GM19468 (cell line): ENCODE results near the gene PAPLN.
"Not testable (repeated sequence)": the region's sequence is repeated elsewhere in the genome, so short reads cannot be mapped to it uniquely, and the experiment has no call there.

Source experiments
- ATAC-seq: cut with Tn5 transposase; IDR thresholded peaks from one replicate; pipeline ENCODE4 v1.9.1; 2021; ENCODE audit warnings: mild to moderate bottlenecking, moderate library complexity, moderate number of reproducible peaks; ENCODE audit not compliant: unreplicated experiment; ENCODE audit errors: extremely low read depth

The PAPLN gene, protein sequence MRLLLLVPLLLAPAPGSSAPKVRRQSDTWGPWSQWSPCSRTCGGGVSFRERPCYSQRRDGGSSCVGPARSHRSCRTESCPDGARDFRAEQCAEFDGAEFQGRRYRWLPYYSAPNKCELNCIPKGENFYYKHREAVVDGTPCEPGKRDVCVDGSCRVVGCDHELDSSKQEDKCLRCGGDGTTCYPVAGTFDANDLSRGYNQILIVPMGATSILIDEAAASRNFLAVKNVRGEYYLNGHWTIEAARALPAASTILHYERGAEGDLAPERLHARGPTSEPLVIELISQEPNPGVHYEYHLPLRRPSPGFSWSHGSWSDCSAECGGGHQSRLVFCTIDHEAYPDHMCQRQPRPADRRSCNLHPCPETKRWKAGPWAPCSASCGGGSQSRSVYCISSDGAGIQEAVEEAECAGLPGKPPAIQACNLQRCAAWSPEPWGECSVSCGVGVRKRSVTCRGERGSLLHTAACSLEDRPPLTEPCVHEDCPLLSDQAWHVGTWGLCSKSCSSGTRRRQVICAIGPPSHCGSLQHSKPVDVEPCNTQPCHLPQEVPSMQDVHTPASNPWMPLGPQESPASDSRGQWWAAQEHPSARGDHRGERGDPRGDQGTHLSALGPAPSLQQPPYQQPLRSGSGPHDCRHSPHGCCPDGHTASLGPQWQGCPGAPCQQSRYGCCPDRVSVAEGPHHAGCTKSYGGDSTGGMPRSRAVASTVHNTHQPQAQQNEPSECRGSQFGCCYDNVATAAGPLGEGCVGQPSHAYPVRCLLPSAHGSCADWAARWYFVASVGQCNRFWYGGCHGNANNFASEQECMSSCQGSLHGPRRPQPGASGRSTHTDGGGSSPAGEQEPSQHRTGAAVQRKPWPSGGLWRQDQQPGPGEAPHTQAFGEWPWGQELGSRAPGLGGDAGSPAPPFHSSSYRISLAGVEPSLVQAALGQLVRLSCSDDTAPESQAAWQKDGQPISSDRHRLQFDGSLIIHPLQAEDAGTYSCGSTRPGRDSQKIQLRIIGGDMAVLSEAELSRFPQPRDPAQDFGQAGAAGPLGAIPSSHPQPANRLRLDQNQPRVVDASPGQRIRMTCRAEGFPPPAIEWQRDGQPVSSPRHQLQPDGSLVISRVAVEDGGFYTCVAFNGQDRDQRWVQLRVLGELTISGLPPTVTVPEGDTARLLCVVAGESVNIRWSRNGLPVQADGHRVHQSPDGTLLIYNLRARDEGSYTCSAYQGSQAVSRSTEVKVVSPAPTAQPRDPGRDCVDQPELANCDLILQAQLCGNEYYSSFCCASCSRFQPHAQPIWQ

DNA sequence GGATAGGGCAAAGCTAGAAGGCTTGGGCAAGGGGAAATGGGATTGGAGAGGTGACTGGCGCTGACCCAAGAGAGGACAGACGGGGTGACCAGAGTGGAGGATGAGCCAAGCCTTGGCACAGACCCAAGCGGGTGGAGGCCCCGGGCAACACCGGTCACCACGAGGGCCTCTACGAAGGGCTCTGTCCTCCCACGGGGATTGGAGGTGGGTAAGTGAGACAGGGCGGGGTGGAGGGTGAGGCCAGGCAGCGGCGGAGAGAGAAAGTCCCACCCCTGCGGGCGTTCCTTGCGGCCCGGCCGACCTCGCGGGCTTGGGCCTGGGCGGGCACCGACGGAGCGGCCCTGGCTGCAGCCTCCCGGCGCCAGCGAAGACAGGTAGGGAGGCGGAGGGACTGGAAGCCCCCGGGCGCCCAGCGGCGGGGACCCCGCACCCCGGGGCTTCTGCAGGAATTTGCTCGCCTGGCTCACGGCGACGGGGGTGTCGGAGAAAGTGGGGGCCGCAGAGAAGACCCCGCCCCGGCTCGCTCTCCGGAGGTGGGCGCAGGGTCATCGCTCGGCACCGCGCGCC lies at the start of gene PAPLN:
Gene PAPLN, plus strand, starts transcription at position 288 of the 567 bp plus-strand sequence. CDS start 2,273 bp downstream, outside the sequence.
- no peak for ATAC-seq

DNA sequence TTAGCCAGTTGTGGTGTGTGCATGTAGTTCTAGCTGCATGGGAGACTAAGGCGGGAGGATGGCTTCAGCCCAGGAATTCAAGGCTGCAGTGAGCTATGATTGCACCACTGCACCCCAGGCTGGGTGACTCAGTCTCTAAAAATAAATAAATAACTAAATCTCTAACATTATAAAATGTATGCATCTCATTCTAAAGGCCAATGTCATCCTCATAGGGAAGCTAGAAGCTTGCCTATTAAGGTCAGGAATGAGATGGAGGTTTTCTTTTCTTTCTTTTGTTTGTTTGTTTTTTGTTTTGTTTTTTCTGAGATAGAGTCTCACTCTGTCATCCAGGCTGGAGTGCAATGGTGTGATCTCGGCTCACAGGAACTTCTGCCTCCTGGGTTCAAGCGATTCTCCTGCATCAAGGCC lies 48.8 kb upstream of the PAPLN start:
- no peak for ATAC-seq

DNA sequence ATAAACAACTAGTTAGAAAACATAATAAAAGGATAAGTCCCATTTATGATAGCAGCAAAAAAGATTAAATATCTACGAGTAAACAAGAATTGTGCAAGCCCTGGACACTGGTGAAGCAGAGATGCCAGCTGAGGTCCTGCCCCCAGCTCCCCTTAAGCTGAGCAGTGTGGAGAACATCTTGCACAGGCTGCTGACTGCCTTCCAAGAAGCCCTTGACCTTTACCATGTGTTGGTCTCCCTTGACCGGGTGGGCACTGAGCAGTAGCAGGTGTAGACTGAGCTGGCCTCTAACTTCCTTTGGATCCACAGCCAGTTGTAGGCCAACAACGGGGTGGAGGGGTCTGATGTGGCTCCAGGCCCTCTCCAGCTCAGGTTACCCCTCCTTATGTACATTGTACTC lies 47.7 kb upstream of the PAPLN start:
- no peak for ATAC-seq

DNA sequence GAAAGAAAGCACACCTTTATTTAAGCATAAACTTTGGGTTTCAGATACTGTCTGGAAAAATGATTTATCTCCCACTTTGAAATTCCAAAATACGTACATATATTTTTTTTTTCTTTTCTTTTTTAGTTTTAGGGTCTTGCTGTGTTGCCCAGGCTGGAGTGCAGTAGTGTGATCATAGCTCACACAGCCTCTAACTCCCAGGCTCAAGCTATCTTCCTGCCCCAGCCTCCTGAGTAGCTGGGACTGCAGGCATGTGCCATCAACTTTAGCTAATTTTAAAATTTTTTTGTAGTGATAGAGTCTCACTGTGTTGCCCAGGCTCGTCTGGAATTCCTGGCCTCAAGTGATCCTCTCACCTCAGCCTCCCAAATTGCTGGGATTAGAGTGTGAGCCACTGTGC lies 45.9 kb upstream of the PAPLN start:
- ATAC-seq = no peak

DNA sequence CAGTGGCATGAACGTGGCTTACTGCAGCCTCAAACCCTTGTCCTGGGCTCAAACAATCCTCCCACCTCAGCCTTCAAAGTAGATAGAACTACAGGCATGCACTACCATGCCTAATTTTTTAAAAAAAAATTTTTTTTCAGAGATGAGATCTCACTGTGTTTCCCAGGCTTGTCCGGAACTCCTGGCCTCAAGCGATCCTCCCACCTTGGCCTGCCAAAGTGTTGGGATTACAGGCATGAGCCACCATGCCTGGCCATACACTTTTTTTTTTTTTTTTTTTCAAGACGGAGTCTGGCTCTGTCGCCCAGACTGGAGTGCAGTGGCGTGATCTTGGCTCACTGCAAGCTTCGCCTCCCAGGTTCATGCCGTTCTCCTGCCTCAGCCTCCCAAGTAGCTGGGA lies 43.0 kb upstream of the PAPLN start:
- ATAC-seq = not testable (repeated sequence)

DNA sequence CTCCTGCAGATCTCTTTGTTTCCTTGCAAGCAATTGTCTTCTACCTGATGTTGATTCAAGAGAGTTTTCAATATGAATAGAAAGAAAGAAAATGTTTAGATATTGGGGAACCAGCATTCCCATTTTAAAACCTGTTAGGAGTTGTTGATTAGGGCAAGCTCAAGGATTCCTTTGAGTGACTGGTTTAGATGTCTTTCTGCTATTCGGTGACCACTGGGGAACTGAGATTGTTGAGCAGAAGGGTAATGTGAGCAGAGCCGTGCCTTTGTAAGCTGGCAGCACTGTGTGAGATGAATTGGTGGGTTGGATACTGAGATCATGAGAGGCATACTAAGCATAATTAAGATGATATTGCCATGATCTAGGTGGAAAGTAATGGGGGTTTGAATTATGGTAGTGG lies 39.1 kb upstream of the PAPLN start:
- no peak for ATAC-seq

DNA sequence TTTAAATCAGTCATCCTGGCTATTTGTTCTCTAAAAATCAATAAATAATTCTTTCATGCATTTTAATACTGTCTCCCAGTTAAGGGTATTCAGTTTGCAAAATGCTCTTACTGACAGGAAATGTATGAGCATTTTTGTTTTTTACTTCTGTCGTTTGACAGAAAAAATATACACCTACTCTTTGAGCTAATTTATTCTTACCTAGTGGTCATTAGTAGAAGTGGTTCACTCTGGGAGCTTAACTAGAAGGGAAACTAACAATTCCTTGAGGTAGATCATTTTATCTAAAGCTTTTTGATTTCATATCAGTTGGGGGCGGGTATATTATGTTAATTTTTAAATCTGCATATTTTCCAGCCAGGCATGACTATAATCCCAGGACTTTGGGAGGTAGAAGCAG lies 33.8 kb upstream of the PAPLN start:
- no peak for ATAC-seq

DNA sequence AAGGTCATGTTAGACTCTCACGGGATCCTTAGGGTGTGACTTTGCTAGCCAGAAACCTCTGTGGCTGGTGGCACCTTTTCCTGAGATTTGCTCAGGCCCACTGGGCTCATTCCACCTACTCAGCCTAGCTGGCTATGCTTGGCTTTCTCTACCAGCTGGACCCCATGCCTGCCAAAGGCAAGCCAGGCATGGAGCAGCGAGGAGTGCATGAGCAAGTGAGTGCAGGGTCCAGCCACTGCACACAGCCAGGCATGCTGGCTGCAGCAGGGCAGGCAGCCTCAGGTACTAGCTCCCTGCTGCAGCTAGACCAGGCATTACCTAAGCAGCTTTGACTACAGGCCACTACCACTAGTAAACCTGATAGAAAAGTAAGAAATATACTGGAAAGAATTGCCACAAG lies 29.7 kb upstream of the PAPLN start:
- no peak for ATAC-seq

DNA sequence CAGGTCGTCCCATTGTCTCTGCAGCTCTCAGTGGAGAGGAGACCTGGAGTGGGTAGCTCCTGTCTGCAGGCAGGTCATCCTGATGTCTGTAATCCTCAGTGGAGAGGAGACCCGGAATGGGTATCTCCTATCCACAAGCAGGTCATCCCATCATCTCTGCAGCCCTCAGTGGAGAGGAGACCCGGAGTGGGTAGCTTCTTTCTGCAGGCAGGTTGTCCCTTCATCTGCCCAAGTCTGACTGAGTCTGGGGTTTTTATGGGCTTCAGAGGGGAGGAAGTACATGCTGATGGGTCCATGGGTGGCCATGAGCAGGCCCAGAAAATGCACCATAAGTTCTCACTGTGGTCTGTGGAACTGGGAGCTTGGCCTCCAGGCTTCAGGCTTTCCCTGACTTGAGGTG lies 28.9 kb upstream of the PAPLN start:
- no peak for ATAC-seq

DNA sequence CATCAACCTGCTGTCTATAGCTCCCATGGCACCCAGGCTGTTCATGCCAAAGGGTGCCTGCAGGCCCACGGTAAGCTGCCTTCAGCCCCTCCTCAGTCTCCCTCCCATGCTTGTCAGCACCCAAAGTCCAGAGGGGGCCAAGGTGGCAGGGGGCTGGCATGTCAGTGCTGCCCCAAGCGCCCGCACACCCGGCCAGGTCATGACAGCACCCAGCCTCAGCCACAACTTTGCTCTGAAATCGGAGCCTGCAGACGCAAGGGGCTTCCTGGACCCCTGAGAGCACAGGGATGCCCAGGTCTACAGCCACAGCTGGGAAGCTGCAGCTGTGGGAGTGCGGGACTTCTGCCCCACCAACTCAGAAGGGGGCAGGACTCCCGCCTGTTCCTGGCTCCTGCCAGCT lies 28.5 kb upstream of the PAPLN start:
- ATAC-seq = no peak

DNA sequence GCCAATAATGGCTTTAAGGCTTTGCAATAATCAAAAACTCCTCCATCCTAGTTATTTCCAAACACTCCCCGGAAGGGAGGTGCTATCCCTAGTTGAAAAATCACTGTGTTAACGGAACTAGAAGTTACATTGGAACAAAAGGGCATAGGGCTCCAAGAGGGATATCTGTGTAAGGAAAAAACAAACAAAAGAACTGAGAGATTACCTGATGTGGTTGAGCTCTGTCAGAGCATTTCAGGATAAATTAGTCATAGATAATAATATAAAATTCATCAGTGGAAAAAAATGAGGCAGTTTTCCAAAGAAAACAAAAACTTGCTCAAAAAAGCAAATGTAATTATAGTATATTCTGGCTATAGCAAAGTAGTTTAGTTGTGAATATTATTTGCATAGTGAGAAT lies 27.4 kb upstream of the PAPLN start:
- ATAC-seq = no peak

DNA sequence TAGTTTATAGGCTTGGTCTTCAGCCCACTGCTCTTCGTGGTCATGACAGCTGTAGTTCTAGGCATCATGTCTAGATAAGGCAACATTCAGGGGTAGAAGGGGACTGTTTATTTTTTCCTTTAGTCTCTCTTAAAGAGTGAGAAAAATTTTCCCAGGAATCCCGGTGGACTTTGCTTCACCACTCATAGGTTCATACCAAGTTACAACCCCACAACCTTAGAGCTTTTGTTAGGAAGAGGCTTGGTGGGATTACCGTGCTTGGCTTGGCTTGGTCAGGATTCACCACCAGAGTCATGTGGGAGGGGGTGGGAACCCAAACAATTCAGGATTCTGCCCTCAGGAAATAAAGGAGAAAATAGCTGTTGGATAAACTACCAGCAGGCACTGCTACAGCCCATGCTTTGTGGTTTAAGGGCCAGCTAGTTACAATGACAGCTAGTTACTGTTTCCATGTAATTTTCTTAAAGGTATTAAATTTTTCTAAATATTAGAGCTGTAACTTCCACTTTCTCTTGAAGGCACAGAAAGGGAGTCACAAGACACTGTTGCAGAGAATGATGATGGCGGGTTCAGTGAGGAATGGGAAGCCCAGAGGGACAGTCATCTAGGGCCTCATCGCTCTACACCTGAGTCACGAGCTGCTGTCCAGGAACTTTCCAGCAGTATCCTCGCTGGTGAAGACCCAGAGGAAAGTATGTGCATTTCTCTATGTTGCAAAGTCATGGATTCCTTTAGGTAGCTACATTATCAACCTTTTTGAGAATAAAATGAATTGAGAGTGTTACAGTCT lies 25.9 kb upstream of the PAPLN start:
- ATAC-seq = no peak

DNA sequence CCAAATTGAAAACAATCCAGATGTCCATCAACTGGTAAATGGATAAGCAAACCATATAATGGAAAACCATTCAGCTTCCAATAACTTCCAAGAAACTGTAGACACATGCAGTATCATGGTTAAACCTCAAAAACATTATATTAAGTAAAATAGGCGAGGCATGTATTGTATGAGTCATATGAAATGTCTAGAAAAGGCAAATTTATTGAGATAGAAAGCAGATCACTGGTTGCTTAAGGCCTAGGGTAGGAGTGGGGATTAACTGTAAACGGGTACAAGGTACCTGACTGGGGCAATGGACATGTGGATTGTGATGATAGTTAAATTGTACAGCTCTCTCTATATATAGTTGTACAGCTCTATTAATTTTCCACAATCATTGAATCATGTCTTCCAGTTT lies 21.3 kb upstream of the PAPLN start:
- ATAC-seq = no peak

DNA sequence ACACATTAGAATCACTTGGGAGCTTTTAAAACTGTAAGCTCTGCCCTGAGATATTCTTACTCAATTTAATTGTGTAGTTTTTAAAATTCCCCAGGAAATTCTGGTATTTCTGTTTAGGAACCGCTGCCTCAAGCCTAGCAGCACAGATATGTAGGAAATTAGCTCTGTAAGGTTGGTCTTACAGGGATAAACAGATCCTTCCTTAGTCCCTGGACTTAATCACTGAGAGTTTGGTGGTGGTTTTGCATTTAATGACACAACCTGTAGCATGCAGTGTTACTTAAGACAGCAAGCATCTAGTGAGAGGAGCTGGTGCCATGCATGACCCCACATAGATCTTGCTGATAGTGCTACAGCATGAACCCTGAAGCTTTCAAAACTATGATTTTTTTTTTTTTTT lies 19.9 kb upstream of the PAPLN start:
- no peak for ATAC-seq

DNA sequence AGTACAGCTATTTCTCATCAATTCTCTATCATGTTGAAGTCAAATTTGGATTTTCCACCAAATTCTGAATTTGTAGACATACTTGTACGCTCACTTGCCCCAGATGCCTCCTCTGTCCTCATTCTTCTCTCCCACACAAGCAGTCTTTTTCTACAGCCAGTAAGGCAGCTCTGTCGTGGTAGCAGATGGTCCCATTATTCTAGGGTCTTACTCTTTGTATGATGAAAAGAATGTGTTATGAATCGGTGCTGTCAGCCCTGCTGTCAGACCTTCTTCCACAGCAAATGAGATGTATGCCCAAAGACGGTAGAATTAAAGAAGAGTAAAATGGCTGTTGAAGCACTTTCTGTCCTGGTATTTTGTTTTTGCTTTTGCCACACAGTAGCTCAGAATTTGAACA lies 17.2 kb upstream of the PAPLN start:
- ATAC-seq = no peak

DNA sequence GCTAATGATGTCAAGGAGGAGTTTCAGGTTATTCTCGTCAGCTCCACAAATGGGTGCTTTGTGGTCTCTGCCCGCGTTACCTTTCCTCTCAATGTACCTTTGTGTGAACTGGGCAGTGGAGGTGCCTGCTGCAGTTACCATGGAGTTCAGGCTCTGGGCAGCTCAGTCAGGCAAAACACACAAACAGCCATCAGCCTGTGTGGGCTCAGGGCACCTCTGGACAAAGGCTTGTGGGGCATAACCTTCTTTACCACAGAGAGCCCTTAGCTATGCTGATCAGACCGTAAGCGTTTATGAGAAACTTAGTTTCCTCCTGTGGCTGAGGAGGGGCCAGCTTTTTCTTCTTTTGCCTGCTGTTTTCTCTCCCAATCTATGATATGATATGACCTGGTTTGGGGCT lies 16.7 kb upstream of the PAPLN start:
- no peak for ATAC-seq

DNA sequence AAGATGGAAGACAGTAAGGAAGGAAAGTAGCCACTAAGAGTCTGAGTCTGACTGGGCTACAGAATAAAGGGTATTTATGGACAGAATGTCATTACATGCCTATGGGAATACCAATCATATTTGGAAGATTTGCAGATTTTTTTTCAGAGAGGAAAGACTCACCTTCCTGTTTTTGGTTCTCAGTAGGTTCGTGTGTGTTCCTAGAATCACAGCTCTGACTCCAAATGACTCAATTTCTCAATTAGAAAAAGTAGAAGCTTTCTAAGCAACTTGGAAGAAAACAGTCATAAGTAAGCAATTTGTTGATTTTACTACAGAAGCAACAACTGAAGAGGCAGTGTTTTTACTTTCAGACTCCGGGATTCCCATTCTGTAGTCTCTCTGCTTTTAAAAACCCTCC lies 15.4 kb upstream of the PAPLN start:
- ATAC-seq = no peak

DNA sequence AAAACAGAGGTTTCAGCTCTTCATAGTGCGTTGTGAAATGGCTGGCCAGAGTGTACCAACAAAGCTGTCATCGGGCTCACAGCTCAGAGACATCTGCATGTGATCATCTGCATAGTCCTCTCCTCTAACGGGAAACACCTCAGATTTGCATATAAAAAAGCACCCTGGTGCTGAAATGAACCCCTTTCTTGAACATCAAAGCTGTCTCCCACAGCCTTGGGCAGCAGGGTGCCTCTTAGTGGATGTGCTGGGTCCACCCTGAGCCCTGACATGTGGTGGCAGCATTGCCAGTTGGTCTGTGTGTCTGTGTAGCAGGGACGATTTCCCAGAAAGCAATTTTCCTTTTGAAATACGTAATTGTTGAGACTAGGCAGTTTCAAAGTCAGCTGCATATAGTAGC lies 14.3 kb upstream of the PAPLN start:
- ATAC-seq = no peak

DNA sequence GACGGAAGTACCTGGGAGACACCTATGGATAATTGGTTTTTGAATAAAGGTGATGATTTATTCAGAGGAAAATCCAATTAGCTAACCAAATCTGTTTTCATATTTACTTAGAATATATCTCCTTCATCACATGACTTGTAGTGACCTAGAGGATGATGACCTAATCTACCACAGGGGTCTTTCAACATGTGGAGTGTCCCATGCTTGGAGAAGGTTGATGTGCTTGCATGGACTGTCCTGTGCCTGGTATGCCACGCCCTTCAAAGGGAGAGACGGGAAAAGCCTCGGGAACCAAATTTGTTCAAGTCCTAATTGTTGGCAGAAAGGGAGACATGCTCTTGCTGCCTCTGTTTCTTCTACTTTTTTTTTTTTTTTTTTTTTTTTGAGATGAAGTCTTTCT lies 11.8 kb upstream of the PAPLN start:
- no peak for ATAC-seq
